ENCODE results near the gene AGXT. TPM values are rescaled to one million over a fixed set of nuclear protein-coding genes. Genes with fewer than 3 reads are reported as not detected.
A peak's percentile ranks its signal among the peaks of the same experiment; 100 is the strongest.

Gene AGXT
- total and polyA plus RNA-seq, 4 donors = 254 to 1,572 (median 1,428) TPM

GRCh38 chr2:240896871-240897692, 28.5 kb downstream of the AGXT start (continued):
- peak; percentile 67 for TF ChIP-seq SP1 (IDR thresholded peaks at IDR 0.05)
- no peak for TF ChIP-seq HNF4G (IDR thresholded peaks at IDR 0.05)
- peak; percentile 54 to 62 for TF ChIP-seq RXRA (IDR thresholded peaks at IDR 0.05)
- no peak for TF ChIP-seq EGR1 (IDR thresholded peaks at IDR 0.05; ENCODE audit: low read depth in 2 of 2)

- 63% methylated on average over 17 of the region's 17 CpGs for WGBS
- no peak for DNase-seq (ENCODE audit: low spot score)
- TF ChIP-seq, protein P1, sequence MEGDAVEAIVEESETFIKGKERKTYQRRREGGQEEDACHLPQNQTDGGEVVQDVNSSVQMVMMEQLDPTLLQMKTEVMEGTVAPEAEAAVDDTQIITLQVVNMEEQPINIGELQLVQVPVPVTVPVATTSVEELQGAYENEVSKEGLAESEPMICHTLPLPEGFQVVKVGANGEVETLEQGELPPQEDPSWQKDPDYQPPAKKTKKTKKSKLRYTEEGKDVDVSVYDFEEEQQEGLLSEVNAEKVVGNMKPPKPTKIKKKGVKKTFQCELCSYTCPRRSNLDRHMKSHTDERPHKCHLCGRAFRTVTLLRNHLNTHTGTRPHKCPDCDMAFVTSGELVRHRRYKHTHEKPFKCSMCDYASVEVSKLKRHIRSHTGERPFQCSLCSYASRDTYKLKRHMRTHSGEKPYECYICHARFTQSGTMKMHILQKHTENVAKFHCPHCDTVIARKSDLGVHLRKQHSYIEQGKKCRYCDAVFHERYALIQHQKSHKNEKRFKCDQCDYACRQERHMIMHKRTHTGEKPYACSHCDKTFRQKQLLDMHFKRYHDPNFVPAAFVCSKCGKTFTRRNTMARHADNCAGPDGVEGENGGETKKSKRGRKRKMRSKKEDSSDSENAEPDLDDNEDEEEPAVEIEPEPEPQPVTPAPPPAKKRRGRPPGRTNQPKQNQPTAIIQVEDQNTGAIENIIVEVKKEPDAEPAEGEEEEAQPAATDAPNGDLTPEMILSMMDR (IDR thresholded peaks at IDR 0.05; ENCODE audit: low read depth, low read length, missing input control) = no peak
- TF ChIP-seq JUND (IDR thresholded peaks at IDR 0.05) (no peak), NR2F2 (IDR thresholded peaks at IDR 0.05) (peak; percentile 21), EGR1 (IDR thresholded peaks at IDR 0.05; ENCODE audit: low read depth in 2 of 2) (no peak), HNF4A (conservative IDR thresholded peaks at IDR 0.05) (peak in 1 of 2 donors; percentile 49)
- peaks cover 0 to 3% (median 0%) of the 10 kb centered on the region in 4 donors for H3K9me3 ChIP-seq (ENCODE audit: control insufficient read depth in 4 of 4, low read length in 3 of 4)
- peaks cover 8 to 27% (median 19%) of the 10 kb centered on the region in 4 donors for H3K4me1 ChIP-seq (ENCODE audit: control insufficient read depth in 4 of 4, insufficient read depth in 4 of 4, low read length in 3 of 4)
- H3K4me3 ChIP-seq (ENCODE audit: low read depth in 1 of 3, low read length in 3 of 3) = no peak overlapping the region
- H3K27ac ChIP-seq (ENCODE audit: low read depth in 1 of 2, low read length in 2 of 2) = no peak overlapping the region
- no peaks in the 10 kb centered on the region for H3K27me3 ChIP-seq (ENCODE audit: control insufficient read depth in 4 of 4, insufficient read depth in 4 of 4, low read length in 3 of 4)
- no peak overlapping the region for H3K9ac ChIP-seq (ENCODE audit: low read depth in 1 of 2, low read length in 2 of 2)
- H3K36me3 ChIP-seq (ENCODE audit: control insufficient read depth in 4 of 4, insufficient read depth in 3 of 4, low read depth in 1 of 4, low read length in 3 of 4) = no peaks in the 10 kb centered on the region
Measured at GRCh38 chr2:240898108-240898730, 29.6 kb downstream of the AGXT start.

- Histone ChIP-seq H3K4me3 (ENCODE audit: low read depth in 1 of 3, low read length in 3 of 3) (no peak overlapping the region), H3K4me1 (ENCODE audit: control insufficient read depth in 4 of 4, insufficient read depth in 4 of 4, low read length in 3 of 4) (peaks cover 8 to 26% (median 19%) of the 10 kb centered on the region in 4 donors), H3K27me3 (ENCODE audit: control insufficient read depth in 4 of 4, insufficient read depth in 4 of 4, low read length in 3 of 4) (no peaks in the 10 kb centered on the region), H3K27ac (ENCODE audit: low read depth in 1 of 2, low read length in 2 of 2) (no peak overlapping the region), H3K36me3 (ENCODE audit: control insufficient read depth in 4 of 4, insufficient read depth in 3 of 4, low read depth in 1 of 4, low read length in 3 of 4) (no peaks in the 10 kb centered on the region), H3K9me3 (ENCODE audit: control insufficient read depth in 4 of 4, low read length in 3 of 4) (peaks cover 0 to 3% (median 0%) of the 10 kb centered on the region in 4 donors), H3K9ac (ENCODE audit: low read depth in 1 of 2, low read length in 2 of 2) (no peak overlapping the region)
- 83% methylated on average over 23 of the region's 23 CpGs for WGBS
- DNase-seq (ENCODE audit: low spot score) = no peak
- no peak for TF ChIP-seq FOXA2 (IDR thresholded peaks at IDR 0.05)
- no peak for TF ChIP-seq MAX (IDR thresholded peaks at IDR 0.05)
- TF ChIP-seq, protein P1 (IDR thresholded peaks at IDR 0.05; ENCODE audit: low read depth, low read length, missing input control) = no peak
- no peak for TF ChIP-seq EGR1 (IDR thresholded peaks at IDR 0.05; ENCODE audit: low read depth in 2 of 2)
- no peak for TF ChIP-seq REST (IDR thresholded peaks at IDR 0.05)
- TF ChIP-seq HNF4A (conservative IDR thresholded peaks at IDR 0.05) = no peak
- no peak for TF ChIP-seq HNF4G (IDR thresholded peaks at IDR 0.05)
- TF ChIP-seq NR2F2 (IDR thresholded peaks at IDR 0.05) = no peak
- TF ChIP-seq, protein P2, sequence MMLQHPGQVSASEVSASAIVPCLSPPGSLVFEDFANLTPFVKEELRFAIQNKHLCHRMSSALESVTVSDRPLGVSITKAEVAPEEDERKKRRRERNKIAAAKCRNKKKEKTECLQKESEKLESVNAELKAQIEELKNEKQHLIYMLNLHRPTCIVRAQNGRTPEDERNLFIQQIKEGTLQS (IDR thresholded peaks at IDR 0.05) = no peak
- no peak for TF ChIP-seq GABPA (IDR thresholded peaks at IDR 0.05 in 1 of 2, conservative IDR thresholded peaks at IDR 0.05 in 1 of 2)
- no peak for TF ChIP-seq SP1 (IDR thresholded peaks at IDR 0.05)
Measured at GRCh38 chr2:240898731-240899467, 30.3 kb downstream of the AGXT start.
